Measurements from ENCODE around the gene CTNNBL1.

- TF ChIP-seq CTCF (IDR thresholded peaks at IDR 0.05): no peak
- TF ChIP-seq EZH2phosphoT487 (IDR thresholded peaks at IDR 0.05; ENCODE audit: borderline replicate concordance, low read depth): no peak
- no peak for TF ChIP-seq USF2 (IDR thresholded peaks at IDR 0.05; ENCODE audit: borderline replicate concordance, low read depth, low read length)
- TF ChIP-seq EP300 (IDR thresholded peaks at IDR 0.05; ENCODE audit: borderline replicate concordance in 1 of 2, low read depth in 1 of 2, low read length in 1 of 2): no peak
- no peak for TF ChIP-seq RFX5 (IDR thresholded peaks at IDR 0.05; ENCODE audit: low read length)
- no peak for TF ChIP-seq TAF1 (IDR thresholded peaks at IDR 0.05; ENCODE audit: borderline replicate concordance, low read depth, low read length)
These were observed 63.7 kb downstream of the CTNNBL1 start for GRCh38 chr20:37757550-37757949.

Data from SK-N-SH (cell line).